Measurements from ENCODE around the gene POU6F2.

The POU6F2 gene

DNA sequence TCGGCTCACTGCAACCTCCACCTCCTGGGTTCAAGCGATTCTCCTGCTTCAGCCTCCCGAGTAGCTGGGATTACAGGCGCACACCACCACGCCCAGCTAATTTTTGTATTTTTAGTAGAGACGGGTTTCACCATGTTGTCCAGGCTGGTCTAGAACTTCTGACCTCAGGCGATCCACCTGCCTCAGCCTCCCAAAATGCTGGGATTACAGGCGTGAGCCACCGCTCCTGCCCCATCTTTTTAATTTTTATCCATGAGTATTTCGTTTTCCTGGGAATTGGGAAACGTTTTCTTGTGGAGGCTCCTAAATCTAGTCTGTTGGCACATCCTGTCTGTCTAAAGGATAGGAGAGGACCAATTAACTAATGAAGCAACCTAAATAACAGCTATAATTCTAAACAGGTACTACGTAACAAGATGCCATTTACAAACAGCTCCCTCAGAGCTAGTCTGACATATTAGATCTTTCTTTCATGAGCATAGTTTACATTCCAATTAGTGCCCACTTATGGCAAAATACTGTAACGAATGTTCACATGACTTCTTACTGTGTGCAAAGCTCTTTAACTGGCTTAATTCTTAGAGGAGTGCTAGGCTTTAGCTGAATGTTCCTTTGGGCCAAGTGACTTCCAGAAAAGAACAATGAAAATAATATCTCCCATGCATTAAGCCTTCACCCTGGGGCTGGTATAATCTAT lies 437.5 kb downstream of the POU6F2 start:
- no peak for DNase-seq

DNA sequence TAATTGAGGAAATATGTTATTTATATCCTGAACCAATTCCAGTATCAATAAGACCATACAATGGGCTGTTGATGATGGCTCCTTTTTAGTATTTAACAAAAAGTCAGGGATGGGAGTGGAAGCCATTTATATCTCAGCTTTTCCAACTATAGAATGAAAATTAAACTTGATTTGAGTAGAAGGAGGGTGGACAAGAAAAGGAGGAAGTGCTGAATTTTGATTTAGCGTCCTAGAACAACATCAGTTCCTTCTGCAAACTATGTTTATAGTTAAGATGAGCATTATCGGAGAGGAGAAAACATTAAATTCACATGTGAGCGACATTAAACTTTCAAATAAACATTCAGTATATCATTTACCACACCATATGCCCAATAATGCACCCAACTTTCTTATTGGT lies 439.2 kb downstream of the POU6F2 start:
- DNase-seq: no peak

- DNase-seq: no peak
Observed at GRCh38 chr7:39417642-39418041, 439.9 kb downstream of the POU6F2 start.

DNA sequence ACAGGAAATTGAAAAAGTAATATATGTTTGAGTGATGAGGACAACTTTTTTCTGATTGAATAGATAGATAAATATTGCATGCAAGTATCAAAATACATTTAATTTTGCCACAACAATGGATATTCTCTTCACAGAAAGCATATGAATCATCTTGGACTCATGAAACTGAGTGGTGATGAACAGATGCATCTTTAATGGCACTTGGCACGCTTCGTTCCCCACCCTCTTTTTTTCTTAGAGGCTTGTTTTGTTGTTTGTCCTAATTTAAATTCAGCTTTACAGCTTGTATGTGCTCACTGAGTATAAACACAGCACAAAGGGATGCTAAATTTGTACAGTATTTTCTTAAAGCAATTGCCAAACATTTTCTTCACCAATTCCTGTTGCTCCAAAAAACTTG lies 443.5 kb downstream of the POU6F2 start:
- DNase-seq: no peak

DNA sequence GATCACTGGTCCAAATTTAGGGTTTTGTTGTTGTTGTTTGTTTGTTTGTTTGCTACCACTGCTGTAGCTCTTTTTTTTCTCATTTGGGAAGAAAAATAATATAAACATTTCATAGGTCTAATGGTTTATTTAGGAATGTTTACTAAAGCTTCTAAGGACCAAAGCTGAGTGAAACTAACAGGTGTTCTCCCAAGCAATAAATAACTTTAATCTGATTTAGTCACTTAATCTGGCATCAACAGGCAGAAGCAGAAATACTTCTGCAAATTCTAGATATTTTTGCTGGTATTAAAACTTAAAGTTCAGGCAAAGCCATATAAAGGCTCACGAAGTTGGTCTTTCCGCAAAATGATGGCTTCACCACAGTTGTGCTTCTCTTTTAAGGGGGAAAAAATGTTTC lies 444.0 kb downstream of the POU6F2 start:
- no peak for DNase-seq

DNA sequence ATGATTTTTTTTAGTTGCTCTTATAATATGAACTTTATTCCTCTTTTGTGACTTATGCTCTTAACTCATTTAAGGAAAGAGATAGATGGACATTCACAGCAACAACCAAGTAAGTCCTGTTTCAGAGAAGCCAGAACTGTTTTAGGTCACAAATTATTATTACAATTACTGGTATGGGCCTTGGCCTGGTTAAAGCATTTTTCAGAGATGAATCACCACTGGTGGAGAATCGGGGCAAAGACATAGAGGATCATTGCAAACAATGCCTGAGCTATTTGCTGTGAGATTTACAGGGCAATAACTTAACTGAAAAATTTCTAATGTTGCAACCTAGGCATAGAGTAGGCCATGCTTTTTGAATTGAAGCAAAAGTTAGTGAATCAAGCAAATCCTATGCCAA lies 450.5 kb downstream of the POU6F2 start:
- no peak for DNase-seq

DNA sequence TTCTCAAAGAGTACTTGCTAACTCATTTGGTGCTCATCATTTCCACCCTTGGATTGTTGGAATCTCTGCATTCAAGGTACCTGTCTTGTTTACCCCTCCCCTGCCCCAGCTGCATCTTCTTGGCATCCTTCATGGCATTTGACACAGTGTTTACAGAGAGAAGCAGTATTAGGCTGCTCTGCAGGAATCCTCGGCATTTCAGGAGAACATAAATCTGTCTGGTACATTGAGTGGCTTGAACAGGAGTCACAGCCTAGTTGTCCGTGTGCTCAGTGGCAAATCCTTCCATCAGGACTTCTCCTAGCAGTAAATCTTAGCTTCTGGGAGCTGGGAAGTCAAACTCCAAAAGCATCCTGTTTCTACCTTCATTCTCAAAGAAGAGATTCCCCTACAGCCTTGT lies 451.7 kb downstream of the POU6F2 start:
- no peak for DNase-seq

DNA sequence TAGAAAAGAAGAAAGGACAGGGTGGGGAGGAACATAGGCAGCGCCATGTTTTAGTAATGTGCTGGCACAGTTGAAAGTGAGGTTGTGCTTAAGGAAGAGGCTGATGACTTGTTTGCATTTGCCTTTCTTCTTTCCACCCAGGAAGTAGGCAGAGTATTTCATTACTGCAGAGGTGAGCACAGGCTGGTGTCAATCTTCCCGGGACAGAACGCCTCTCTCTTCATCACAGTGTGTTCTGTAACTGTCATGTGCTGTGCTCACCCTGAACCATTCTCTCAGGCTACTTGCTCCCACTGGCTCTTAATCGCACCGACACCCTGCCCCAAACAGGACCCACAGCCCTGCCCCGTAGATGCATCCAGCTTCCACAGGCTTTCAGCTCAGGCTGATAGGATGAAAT lies 452.7 kb downstream of the POU6F2 start:
- no peak for DNase-seq

GRCh38 chr7:39430909-39431641 lies 453.4 kb downstream of the POU6F2 start:
- no peak for DNase-seq

DNA sequence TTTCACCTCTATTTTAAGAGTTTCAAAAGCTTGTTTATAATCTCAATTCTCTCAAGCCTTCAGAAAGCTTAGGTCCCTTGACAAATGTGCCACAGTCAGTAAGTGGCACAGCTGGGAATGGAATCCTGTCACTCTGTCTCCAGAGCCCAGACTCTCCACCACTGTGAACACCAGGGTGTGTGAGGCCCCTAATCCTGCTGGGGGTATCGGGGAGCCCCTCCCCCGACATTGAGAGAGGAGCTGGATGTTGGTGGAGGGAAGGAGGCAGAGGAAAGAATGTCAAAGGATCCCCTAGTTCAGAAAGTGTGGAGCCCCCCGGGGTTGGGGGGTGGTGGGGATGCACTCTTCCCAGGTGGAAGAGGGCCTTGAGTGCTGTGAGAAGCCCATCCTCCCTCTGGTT lies 454.7 kb downstream of the POU6F2 start:
- DNase-seq: no peak

GRCh38 chr7:39432807-39433416 lies 455.2 kb downstream of the POU6F2 start:
- DNase-seq: no peak

DNA sequence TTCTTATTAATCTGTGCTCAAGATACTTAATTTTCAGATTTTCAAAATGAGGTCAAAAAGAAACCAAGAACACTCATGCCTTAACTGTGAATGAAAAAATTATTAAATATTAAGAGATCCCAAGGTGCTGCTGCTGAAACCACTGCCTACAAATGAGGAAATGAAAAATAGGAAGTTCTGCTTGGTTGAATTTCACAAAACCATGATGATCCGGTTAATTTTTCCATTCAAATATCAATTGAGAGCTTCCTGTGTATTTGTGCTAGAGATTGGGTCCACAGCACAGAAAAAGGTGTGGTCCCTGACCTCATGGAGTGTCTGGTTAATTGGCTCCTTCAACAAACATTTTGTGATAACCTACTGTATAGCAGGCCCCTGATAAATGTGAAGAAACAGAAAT lies 455.8 kb downstream of the POU6F2 start:
- peak; percentile 10 to 18 for DNase-seq

DNA sequence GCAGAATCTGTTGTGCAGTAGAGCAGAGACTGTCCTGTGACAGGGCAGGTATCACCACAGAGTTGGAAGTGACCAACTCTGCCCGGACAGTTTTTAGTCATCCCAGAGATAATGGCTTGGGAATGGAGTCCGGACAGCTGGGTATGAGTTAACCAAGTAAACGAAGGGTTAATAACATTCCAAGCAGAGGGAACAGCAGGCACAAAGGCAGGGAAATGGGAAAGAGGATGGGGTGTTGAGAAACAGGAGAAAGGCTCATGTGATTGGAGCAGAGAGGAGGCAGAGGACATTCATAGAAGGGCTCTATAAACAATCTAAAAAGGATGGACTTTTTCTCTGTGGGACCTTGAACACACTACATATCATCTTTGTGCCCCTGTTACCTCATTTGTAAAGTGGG lies 456.3 kb downstream of the POU6F2 start:
- no peak for DNase-seq

- DNase-seq: no peak
Observed at GRCh38 chr7:39446546-39446945, 468.8 kb downstream of the POU6F2 start.

DNA sequence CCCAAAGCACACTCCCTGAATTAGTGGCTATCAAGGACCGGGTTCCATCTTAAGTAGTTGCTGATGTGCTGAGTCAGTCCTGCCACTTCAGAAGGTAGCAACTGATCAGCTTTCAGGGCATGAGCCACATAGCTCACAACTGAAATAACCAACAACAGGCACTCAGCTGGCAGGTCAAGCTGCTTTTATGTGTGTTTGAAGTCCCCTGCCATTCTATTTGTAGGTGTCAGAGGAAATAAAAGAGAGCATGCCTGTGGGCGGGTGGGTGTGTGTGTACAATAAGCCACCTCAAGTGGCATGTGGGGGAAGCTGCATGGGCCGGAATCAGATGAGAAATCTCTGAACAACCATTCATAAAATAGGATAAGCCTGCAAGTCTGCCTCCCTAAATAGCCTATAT lies 474.2 kb downstream of the POU6F2 start:
- no peak for DNase-seq

DNA sequence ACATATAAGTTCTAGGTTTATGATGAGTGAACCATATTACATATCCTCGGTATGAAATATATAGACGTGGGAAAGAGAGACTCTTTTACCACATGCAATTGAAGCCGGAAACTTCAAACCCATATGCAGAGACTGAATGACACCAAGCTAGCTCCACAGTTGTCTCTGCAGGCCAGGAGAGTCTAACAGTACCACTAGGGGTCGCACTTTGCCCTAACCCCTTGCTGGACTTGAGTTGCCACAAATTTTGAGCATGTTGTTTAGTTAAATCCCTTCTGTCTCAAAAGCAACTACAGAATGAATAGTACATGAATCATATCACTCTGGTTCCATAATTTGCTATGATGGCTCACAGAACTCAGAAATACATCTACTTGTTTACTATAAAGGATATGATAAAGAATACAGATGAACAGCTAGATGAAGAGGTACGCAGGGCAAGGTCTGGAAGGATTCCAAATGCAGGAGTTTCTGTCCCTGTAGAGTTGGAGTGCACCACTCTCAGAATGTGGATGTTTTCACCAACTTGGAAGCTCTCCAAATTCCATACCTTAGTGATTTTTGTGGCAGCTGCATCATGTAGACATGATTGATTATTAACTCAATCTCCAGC lies 476.1 kb downstream of the POU6F2 start:
- DNase-seq: peak; percentile 17 to 71

GRCh38 chr7:39458061-39458745 lies 480.5 kb downstream of the POU6F2 start:
- DNase-seq: no peak

GRCh38 chr7:39459636-39460035 lies 481.9 kb downstream of the POU6F2 start:
- no peak for DNase-seq

DNA sequence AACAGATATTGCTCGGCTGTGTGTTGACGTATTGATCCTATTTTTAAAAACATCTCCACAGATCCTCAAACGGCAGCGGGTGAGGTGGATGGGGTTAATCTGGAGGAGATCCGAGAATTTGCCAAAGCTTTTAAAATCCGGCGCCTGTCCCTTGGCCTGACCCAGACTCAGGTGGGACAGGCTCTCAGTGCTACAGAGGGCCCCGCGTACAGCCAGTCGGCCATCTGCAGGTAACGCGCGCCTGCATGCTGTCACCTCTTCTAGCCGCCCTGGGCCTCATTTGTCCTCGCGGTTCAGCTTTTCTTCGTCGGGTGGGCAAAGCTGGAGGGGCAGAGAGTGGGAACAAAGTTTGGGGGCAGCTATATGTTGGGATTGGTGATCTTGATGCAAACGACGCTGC lies 482.8 kb downstream of the POU6F2 start:
- DNase-seq: no peak

DNA sequence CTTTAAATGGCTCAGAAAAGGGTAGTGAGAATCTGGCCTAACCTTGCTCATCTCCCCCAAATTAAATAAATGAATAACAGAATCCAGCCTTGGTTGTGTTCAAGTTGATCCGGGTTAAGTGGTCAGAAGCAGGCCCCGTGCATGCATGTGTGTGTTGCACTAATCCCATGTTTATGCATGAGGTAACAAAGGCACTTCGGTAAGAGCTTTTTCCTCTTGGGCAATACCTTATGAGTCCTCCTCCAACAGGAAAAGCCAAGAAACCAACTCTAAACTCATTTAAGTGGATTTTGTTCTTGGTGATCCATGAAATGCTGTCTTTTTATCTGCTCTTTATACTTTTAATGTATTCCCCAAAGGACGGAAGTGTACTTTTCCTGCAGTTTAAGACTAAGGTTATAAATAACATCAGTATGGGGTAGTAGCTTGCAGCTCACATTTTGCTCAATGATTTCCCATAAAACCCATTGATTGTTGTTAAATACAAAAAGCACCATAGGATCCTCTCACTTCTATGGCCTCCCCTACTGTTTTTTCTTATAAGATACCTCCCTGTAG lies 483.6 kb downstream of the POU6F2 start:
- DNase-seq: no peak

GRCh38 chr7:39463252-39463651 lies 485.5 kb downstream of the POU6F2 start:
- DNase-seq: no peak

GRCh38 chr7:39464350-39465054 lies 486.8 kb downstream of the POU6F2 start:
- no peak for DNase-seq
